Activated naive CD8-positive, alpha-beta T cell (primary cell): ENCODE data around the gene CEP89.
"Not testable (repeated sequence)": the region's sequence is repeated elsewhere in the genome, so short reads cannot be mapped to it uniquely, and the experiment has no call there.

Experiments
- H3K27ac Mint-ChIP-seq: one replicate; pipeline ENCODE4 v1.8.0; 2021; ENCODE audit warnings: mixed read lengths
- H3K27me3 Mint-ChIP-seq: one replicate; pipeline ENCODE4 v1.8.0; 2021; ENCODE audit warnings: mixed read lengths
- H3K36me3 Mint-ChIP-seq: one replicate; pipeline ENCODE4 v1.8.0; 2021; ENCODE audit warnings: mixed read lengths
- H3K4me1 Mint-ChIP-seq: one replicate; pipeline ENCODE4 v1.8.0; 2021; ENCODE audit warnings: low read depth, mixed read lengths
- H3K4me3 Mint-ChIP-seq: one replicate; pipeline ENCODE4 v1.8.0; 2021; ENCODE audit warnings: mild to moderate bottlenecking, mixed read lengths
- H3K9me3 Mint-ChIP-seq: one replicate; pipeline ENCODE4 v1.8.0; 2021; ENCODE audit warnings: low read depth, mixed read lengths

CEP89 gene

DNA sequence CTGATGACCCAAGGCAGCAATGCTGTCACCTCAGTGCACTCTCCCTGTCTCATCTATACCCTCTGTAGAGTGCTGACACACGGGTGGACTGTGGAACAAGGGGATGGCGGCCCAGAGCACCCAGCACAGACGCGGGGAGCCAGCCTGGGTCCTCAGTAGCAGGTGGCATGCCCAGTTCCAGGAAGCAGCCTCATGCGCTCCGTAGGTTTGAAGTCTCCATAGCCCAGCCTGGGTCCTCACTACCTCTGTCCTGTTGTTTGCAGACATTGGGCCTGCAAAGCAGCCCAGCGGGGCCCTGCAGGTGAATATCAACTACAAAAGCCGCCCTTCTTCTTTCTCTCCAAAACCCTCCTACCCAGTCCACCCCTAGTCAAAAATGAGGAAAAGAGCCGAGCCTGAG is 97.2 kb downstream of the CEP89 start:
- Mint-ChIP-seq H3K4me3 (no peak overlapping the region), H3K36me3 (no peaks in the 10 kb centered on the region), H3K4me1 (no peaks in the 10 kb centered on the region), H3K27ac (no peak overlapping the region), H3K9me3 (no peaks in the 10 kb centered on the region), H3K27me3 (no peaks in the 10 kb centered on the region)

- H3K36me3 Mint-ChIP-seq, result no peaks in the 10 kb centered on the region
- H3K4me1 Mint-ChIP-seq, result no peaks in the 10 kb centered on the region
- H3K27ac Mint-ChIP-seq, result no peak overlapping the region
- no peaks in the 10 kb centered on the region for H3K27me3 Mint-ChIP-seq
- H3K4me3 Mint-ChIP-seq, result no peak overlapping the region
- H3K9me3 Mint-ChIP-seq, result no peaks in the 10 kb centered on the region
These were observed 98.4 kb downstream of the CEP89 start for GRCh38 chr19:32873247-32873959.

GRCh38 chr19:32872391-32872790 is 99.4 kb downstream of the CEP89 start:
- H3K4me3 Mint-ChIP-seq, result no peak overlapping the region
- no peaks in the 10 kb centered on the region for H3K4me1 Mint-ChIP-seq
- no peak overlapping the region for H3K27ac Mint-ChIP-seq
- no peaks in the 10 kb centered on the region for H3K9me3 Mint-ChIP-seq
- H3K36me3 Mint-ChIP-seq, result no peaks in the 10 kb centered on the region
- H3K27me3 Mint-ChIP-seq, result no peaks in the 10 kb centered on the region

DNA sequence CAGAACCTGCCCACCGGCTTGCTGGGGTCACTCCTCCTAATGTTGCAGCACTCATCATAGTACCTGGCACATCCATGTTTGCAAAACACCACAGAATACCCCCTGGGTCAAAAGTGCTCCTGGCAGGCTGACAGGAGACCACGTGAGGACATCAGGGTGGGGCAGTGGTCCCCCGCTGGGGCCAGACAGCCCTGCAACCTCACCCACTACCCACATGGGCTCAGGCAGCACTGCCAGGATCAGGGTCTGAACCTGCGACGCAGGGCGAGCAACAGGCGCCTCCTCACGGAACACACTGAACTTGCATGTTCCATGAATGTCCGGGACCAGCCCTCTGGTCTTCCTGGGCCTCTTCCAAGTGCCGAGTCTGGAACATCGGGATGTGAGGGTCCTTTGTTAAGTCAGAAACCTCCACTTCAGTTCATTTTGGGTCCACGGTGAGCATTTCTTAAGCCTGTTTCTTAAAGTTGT is 100.7 kb downstream of the CEP89 start:
- H3K27me3 Mint-ChIP-seq, result no peaks in the 10 kb centered on the region
- no peaks in the 10 kb centered on the region for H3K9me3 Mint-ChIP-seq
- no peaks in the 10 kb centered on the region for H3K36me3 Mint-ChIP-seq
- H3K27ac Mint-ChIP-seq, result no peak overlapping the region
- no peaks in the 10 kb centered on the region for H3K4me1 Mint-ChIP-seq
- no peak overlapping the region for H3K4me3 Mint-ChIP-seq

DNA sequence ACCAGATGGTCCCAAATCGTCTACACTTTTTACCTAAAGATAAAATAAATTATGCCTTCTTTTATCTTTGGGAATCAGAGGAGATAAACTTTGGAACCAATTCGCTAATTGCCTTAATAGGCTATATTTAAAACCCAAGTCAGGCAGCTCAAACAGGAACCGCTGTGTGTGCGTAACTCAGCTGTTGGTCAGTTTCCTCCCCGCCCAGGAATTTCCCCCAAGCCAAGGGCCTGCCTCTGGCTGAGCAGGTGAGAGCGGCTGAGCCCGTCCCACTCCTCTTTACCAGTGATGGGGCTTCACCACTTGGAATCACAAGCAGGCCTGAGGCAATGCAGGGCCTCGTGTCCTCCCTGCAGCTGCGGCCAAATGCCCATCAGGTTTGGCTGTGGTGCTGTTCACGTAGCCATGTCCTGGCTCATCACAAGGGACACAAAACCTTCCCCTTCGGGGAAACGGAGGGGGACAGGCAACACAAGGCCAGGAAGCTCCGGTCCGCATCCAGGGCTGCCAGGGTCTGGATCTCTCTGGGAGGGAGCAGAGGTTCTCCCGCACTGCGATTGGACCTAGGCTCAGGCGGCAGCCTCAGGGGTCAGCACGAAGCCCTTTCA is 101.7 kb downstream of the CEP89 start:
- no peaks in the 10 kb centered on the region for H3K27me3 Mint-ChIP-seq
- no peaks in the 10 kb centered on the region for H3K4me1 Mint-ChIP-seq
- H3K27ac Mint-ChIP-seq, result no peak overlapping the region
- H3K4me3 Mint-ChIP-seq, result no peak overlapping the region
- no peaks in the 10 kb centered on the region for H3K36me3 Mint-ChIP-seq
- H3K9me3 Mint-ChIP-seq, result no peaks in the 10 kb centered on the region

- H3K27ac Mint-ChIP-seq, result no peak within 1 kb of the TSS
- H3K27me3 Mint-ChIP-seq, result no peaks in the 10 kb centered on the region
- H3K4me1 Mint-ChIP-seq, result no peaks in the 10 kb centered on the region
- no peaks in the 10 kb centered on the region for H3K36me3 Mint-ChIP-seq
- no peak within 1 kb of the TSS for H3K4me3 Mint-ChIP-seq
- H3K9me3 Mint-ChIP-seq, result no peaks in the 10 kb centered on the region
These were observed 102.3 kb downstream of the CEP89 start, which contains the start of gene SLC7A9 for GRCh38 chr19:32869369-32869965. Gene SLC7A9, minus strand, starts transcription at chr19:32869767. Its CDS starts 1,233 bp downstream, at chr19:32868534.

DNA sequence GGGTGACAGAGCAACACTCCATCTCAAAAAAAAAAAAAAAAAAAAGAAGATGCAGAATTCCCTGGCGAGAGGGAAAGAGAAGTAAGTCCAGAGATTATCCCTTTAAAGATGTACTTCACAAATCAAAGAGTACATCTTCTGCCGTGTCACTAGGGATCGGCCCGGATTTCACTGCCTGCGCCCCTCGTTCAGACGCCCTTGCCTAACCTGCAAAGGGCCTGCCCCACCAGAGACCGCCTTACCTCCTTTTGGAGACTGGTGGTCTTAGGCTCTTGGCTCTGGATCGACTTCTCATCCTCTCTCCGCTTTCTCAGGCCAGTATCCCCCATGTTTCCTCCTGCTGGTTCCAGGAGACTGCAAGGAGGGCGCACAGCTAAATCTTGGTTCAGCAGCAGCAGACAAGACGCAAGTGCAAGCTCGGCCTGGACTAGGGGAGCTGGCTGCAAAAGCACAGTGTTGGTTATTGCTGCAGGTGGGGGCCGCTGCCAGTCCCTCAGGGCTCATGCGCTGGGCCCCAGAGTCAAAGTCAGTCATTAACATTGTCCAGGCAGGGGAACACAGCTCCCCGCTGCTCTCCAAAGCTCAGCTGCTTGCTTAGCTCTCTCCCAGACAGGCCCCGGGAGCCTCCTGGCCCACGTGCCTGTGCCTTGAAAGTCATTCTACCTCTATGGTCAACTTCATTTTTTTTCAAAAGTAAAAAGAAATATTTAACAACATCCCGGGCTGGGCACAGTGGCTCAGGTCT is 103.4 kb downstream of the CEP89 start:
- Mint-ChIP-seq H3K27me3 (no peaks in the 10 kb centered on the region), H3K4me3 (no peak overlapping the region), H3K36me3 (no peaks in the 10 kb centered on the region), H3K4me1 (no peaks in the 10 kb centered on the region), H3K27ac (no peak overlapping the region), H3K9me3 (no peaks in the 10 kb centered on the region)

DNA sequence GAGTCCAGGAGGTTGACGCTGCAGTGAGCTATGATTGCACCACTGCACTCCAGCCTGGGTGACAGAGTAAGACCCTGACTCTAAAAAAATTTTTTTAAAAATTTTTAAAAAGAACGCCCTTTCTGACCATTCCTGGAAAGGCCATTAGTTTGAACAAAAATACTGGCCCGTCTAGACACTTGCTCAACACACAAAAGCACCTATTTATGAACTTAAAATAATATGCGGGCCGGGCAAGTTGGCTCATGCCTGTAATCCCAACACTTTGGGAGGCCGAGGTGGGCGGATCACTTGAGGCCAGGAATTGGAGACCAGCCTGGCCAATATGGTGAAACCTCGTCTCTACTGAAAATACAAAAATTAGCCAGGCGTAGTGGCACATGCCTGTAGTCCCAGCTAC is 104.3 kb downstream of the CEP89 start:
- H3K27me3 Mint-ChIP-seq, H3K27ac Mint-ChIP-seq, H3K36me3 Mint-ChIP-seq, H3K4me1 Mint-ChIP-seq, H3K4me3 Mint-ChIP-seq, H3K9me3 Mint-ChIP-seq: not testable (repeated sequence)

DNA sequence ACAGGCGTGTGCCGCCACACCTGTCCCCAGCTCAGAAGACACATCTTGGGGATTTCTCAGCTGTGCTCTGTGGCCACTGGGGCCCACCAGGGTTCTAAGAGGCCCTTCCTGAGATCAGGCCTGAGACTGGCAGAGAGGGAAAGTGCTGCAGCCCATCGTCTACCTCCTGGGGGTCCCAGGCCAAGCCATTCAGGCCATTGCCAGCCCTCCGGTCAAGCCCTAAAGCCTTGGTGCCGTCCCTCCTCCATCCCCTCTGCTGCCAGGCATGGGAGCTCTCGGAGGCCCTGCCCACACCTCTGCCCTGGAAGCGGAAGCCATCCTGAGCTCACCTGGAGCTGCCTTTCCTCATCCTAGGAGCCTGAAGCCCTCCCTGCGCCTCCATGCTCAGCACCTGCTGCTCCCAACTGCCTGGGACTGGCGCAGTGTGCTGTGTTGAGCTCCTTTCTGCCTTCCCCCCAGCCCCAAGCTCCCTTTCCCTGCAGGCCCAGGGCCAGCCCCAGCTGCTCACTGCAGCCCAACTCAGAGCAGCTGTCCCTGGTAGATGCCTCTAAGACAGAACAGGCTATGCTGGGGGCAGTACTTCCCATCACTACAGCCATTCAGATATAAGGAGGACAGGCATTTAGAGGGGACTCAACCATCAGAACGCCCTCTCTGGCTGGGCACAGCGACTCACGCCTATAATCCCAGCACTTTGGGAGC is 105.0 kb downstream of the CEP89 start:
- H3K27me3 Mint-ChIP-seq, result no peaks in the 10 kb centered on the region
- H3K4me3 Mint-ChIP-seq, result no peak overlapping the region
- H3K36me3 Mint-ChIP-seq, result no peaks in the 10 kb centered on the region
- no peak overlapping the region for H3K27ac Mint-ChIP-seq
- no peaks in the 10 kb centered on the region for H3K4me1 Mint-ChIP-seq
- no peaks in the 10 kb centered on the region for H3K9me3 Mint-ChIP-seq

- Mint-ChIP-seq H3K4me1 (no peaks in the 10 kb centered on the region), H3K4me3 (no peak overlapping the region), H3K27me3 (no peaks in the 10 kb centered on the region), H3K36me3 (no peaks in the 10 kb centered on the region), H3K27ac (no peak overlapping the region), H3K9me3 (no peaks in the 10 kb centered on the region)
These were observed 105.7 kb downstream of the CEP89 start for GRCh38 chr19:32866061-32866460.

DNA sequence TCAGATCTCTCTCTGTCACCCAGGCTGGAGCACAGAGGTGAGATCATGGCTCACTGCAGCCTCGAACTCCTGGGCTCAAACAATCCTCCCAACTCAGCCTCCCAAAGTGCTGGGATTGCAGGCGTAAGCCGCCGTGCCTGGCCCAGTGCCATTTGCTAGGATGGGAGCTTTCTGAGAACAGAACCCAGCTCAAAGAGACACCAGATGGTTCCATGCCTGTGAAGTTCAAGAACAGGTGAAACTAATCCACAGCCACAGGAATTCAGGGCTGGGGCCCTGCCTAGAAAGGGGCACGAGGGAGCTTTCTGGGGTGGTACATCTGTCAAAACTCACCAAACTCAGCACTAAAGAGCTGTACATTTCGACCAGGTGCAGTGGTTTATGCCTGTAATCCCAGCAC is 106.4 kb downstream of the CEP89 start:
- Mint-ChIP-seq H3K27ac (no peak overlapping the region), H3K4me3 (no peak overlapping the region)

GRCh38 chr19:32864318-32865007 is 107.3 kb downstream of the CEP89 start:
- H3K4me3 Mint-ChIP-seq, result no peak overlapping the region

More for the DNA sequence above, 106.4 kb downstream of the CEP89 start:
- H3K36me3 Mint-ChIP-seq, result no peaks in the 10 kb centered on the region
- H3K27me3 Mint-ChIP-seq, result no peaks in the 10 kb centered on the region
- no peaks in the 10 kb centered on the region for H3K9me3 Mint-ChIP-seq
- no peaks in the 10 kb centered on the region for H3K4me1 Mint-ChIP-seq

DNA sequence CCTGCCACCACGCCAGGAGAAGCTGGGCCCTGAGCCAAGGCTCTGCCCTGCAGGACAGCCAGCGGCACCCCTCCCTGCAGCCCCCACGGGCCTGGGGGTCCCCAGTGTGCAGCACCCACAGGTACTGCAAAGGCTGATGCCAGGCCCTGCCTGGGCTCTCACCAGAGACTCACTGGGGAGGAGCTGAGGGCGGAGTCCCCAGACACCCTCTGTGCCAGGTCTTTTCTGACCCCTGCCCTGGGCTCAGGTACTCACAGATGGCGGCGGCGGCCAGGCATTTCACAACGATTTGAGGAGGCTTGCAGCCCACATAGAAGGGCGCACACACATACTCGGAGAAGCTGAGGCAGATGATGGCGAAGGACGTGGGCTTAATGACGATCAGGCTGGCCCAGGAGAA is 107.9 kb downstream of the CEP89 start:
- Mint-ChIP-seq H3K36me3 (no peaks in the 10 kb centered on the region), H3K27me3 (no peaks in the 10 kb centered on the region), H3K27ac (no peak overlapping the region), H3K4me1 (no peaks in the 10 kb centered on the region), H3K4me3 (no peak overlapping the region), H3K9me3 (no peaks in the 10 kb centered on the region)

More at GRCh38 chr19:32864318-32865007, 107.3 kb downstream of the CEP89 start:
- Mint-ChIP-seq H3K36me3 (no peaks in the 10 kb centered on the region), H3K27ac (no peak overlapping the region), H3K4me1 (no peaks in the 10 kb centered on the region), H3K27me3 (no peaks in the 10 kb centered on the region), H3K9me3 (no peaks in the 10 kb centered on the region)

DNA sequence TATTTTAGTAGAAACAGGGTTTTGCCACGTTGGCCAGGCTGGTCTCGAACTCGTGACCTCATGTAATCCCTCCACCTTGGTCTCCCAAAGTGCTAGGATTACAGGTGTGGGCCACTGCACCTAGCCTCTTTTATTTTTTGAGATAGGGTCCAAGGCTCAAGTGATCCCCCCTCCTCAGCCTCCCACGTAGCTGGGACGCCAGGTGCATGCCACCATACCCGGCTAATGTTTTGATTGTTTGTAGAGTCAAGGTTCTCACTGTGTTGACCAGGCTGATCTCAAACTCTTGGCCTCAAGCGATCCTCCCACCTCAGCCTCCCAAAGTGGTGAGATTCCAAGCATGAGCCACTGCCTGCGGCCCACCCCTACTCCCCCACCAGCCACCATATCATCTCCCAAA is 108.5 kb downstream of the CEP89 start:
- Mint-ChIP-seq H3K27me3 (no peaks in the 10 kb centered on the region), H3K4me1 (no peaks in the 10 kb centered on the region), H3K9me3 (no peaks in the 10 kb centered on the region), H3K36me3 (no peaks in the 10 kb centered on the region), H3K27ac (no peak overlapping the region), H3K4me3 (no peak overlapping the region)
